CD14-positive monocyte (primary cell): ENCODE measurements around the gene MYOCOS. TPM values are rescaled to one million over a fixed set of nuclear protein-coding genes. Genes with fewer than 3 reads are reported as not detected.

Experiments used
- DNase-seq, 3 donors: peaks; one replicate each; pipeline ENCODE4 v3.0.0-alpha.2; 2011 to 2022
- H2AFZ ChIP-seq: 2 replicates; pipeline ENCODE4 v1.6.0; 2012; ENCODE audit warnings: mild to moderate bottlenecking, low read depth, low read length, inconsistent platforms; ENCODE audit not compliant: insufficient read depth, poor library complexity, severe bottlenecking
- H3K27ac ChIP-seq, 2 donors: 1 replicate in 1 of 2; 2 replicates in 1 of 2; pipeline ENCODE4 v1.5.1; 2012 to 2013; ENCODE audit warnings: low read length in 2 of 2, control low read depth in 1 of 2, inconsistent platforms in 1 of 2, low read depth in 1 of 2, mild to moderate bottlenecking in 1 of 2
- H3K27me3 ChIP-seq, 2 donors: one replicate each; pipeline versions ENCODE4 v1.6.0 to v1.6.1; 2011 to 2013; ENCODE audit warnings: low read length in 2 of 2; ENCODE audit not compliant: control insufficient read depth in 2 of 2, insufficient read depth in 2 of 2
- H3K36me3 ChIP-seq, 2 donors: replicated peaks in 1 of 2; 1 replicate in 1 of 2; 2 replicates in 1 of 2; pipeline versions ENCODE4 v1.5.1 to v1.6.1; 2012 to 2013; ENCODE audit warnings: low read length in 2 of 2, control low read depth in 1 of 2, inconsistent platforms in 1 of 2, mild to moderate bottlenecking in 1 of 2; ENCODE audit not compliant: insufficient read depth in 2 of 2, control insufficient read depth in 1 of 2
- H3K4me1 ChIP-seq, 2 donors: 1 replicate in 1 of 2; 2 replicates in 1 of 2; pipeline versions ENCODE4 v1.5.1 to v1.6.1; 2012 to 2013; ENCODE audit warnings: low read length in 2 of 2, control low read depth in 1 of 2, inconsistent platforms in 1 of 2, mild to moderate bottlenecking in 1 of 2, moderate library complexity in 1 of 2; ENCODE audit not compliant: insufficient read depth in 2 of 2, control insufficient read depth in 1 of 2
- H3K4me2 ChIP-seq: replicated peaks from 2 replicates; pipeline ENCODE3; 2012; ENCODE audit warnings: low read length, moderate library complexity, mild to moderate bottlenecking; ENCODE audit not compliant: poor library complexity, severe bottlenecking; ENCODE audit errors: extremely low read depth
- H3K4me3 ChIP-seq, 3 experiments: fragments of 200-600 bp in 1 of 3; sonication (generic) in 1 of 3; replicated peaks in 1 of 3; 1 replicate in 2 of 3; 2 replicates in 1 of 3; pipeline ENCODE4 v1.5.1; 2011 to 2013; ENCODE audit warnings: low read length in 3 of 3, mild to moderate bottlenecking in 3 of 3, control low read depth in 2 of 3, low read depth in 2 of 3, inconsistent platforms in 1 of 3, moderate library complexity in 1 of 3
- H3K79me2 ChIP-seq: 2 replicates; pipeline ENCODE4 v1.6.0; 2012; ENCODE audit warnings: mild to moderate bottlenecking, control low read depth, inconsistent platforms, low read length, moderate library complexity; ENCODE audit not compliant: insufficient read depth
- H3K9ac ChIP-seq: 2 replicates; pipeline ENCODE4 v1.6.0; 2017; ENCODE audit warnings: low read length, mild to moderate bottlenecking; ENCODE audit not compliant: insufficient read depth, poor library complexity, severe bottlenecking
- H3K9me3 ChIP-seq, 2 donors: replicated peaks in 1 of 2; 1 replicate in 1 of 2; 2 replicates in 1 of 2; pipeline versions ENCODE4 v1.5.1 to v1.6.1; 2012 to 2013; ENCODE audit warnings: low read length in 2 of 2, control low read depth in 1 of 2; ENCODE audit not compliant: control insufficient read depth in 1 of 2, insufficient read depth in 1 of 2
- H4K20me1 ChIP-seq: 2 replicates; pipeline ENCODE4 v1.6.0; 2012; ENCODE audit warnings: mild to moderate bottlenecking, low read length, control low read depth, moderate library complexity; ENCODE audit not compliant: insufficient read depth
- H3K27ac Mint-ChIP-seq, 7 donors: one replicate each; pipeline ENCODE4 v1.8.0; 2020; ENCODE audit warnings: mild to moderate bottlenecking in 7 of 7, mixed read lengths in 7 of 7, moderate library complexity in 6 of 7, inconsistent platforms in 2 of 7
- H3K27me3 Mint-ChIP-seq, 3 donors: one replicate each; pipeline ENCODE4 v1.8.0; 2021 to 2022; ENCODE audit warnings: low read depth in 3 of 3, mild to moderate bottlenecking in 3 of 3, mixed read lengths in 3 of 3, moderate library complexity in 3 of 3, inconsistent platforms in 1 of 3
- H3K36me3 Mint-ChIP-seq, 2 donors: one replicate each; pipeline ENCODE4 v1.8.0; 2020; ENCODE audit warnings: mixed read lengths in 2 of 2, inconsistent platforms in 1 of 2, mild to moderate bottlenecking in 1 of 2
- H3K4me1 Mint-ChIP-seq: one replicate; pipeline ENCODE4 v1.8.0; 2020; ENCODE audit warnings: mild to moderate bottlenecking, mixed read lengths
- H3K4me3 Mint-ChIP-seq, 2 donors: one replicate each; pipeline ENCODE4 v1.8.0; 2020; ENCODE audit warnings: mild to moderate bottlenecking in 2 of 2, mixed read lengths in 2 of 2, moderate library complexity in 1 of 2
- H3K9me3 Mint-ChIP-seq, 7 donors: one replicate each; pipeline ENCODE4 v1.8.0; 2020 to 2022; ENCODE audit warnings: mixed read lengths in 7 of 7, mild to moderate bottlenecking in 6 of 7, moderate library complexity in 6 of 7, inconsistent platforms in 2 of 7
- CTCF ChIP-seq: fragments of 200-600 bp; IDR thresholded peaks from one replicate; pipeline ENCODE4 v1.8.0; 2022; ENCODE audit warnings: antibody characterized with exemption, mild to moderate bottlenecking
- WGBS: methylation state at CpG from one replicate; pipeline ENCODE4 v1.1.5; 2013; ENCODE audit warnings: missing lambda C conversion rate; ENCODE audit not compliant: insufficient coverage; 5-methylcytosine and 5-hydroxymethylcytosine counted together
- intact Hi-C, 2 donors: fragments of 100-400 bp; cut with micrococcal nuclease; formaldehyde crosslinking; loops; one replicate each; pipeline versions ENCODE4 v1.15.0 to v1.15.1; 2023
- polyA plus RNA-seq, 3 donors: library from polyadenylated mRNA; depleted of rRNA in 1 of 3; unstranded in 2 of 3; stranded (reverse) in 1 of 3; fragments of 300-500 nt in 2 of 3; fragments of >200 nt in 1 of 3; fragmentation: Illumina TruSeq in 2 of 3; gene quantifications; 1 replicate in 2 of 3; 2 replicates in 1 of 3; pipeline ENCODE4 v1.2.3, GENCODE V29; 2012 to 2021

Gene MYOCOS
- polyA plus RNA-seq, 3 donors = not detected

GRCh38 chr1:171581226-171581625, 40.8 kb upstream of the MYOCOS start:
- Mint-ChIP-seq H3K4me1 (no peaks in the 10 kb centered on the region), H3K36me3 (peaks cover 80 to 85% of the 10 kb centered on the region in 2 donors), H3K4me3 (no peak overlapping the region), H3K27me3 (no peaks in the 10 kb centered on the region), H3K9me3 (no peaks in the 10 kb centered on the region), H3K27ac (no peak overlapping the region)
- TF ChIP-seq CTCF = no peak
- Histone ChIP-seq H3K9me3 (no peaks in the 10 kb centered on the region), H4K20me1 (peaks cover 7% of the 10 kb centered on the region), H3K4me3 (no peak overlapping the region), H3K79me2 (no peaks in the 10 kb centered on the region), H3K27ac (no peak overlapping the region), H3K27me3 (no peaks in the 10 kb centered on the region), H3K4me2 (no peak overlapping the region), H3K4me1 (no peaks in the 10 kb centered on the region), H3K36me3 (peaks cover 98 to 99% of the 10 kb centered on the region in 2 donors), H3K9ac (no peak overlapping the region), H2AFZ (no peak overlapping the region)
- intact Hi-C loops = loop anchor here in 1 of 2 donors (10.0 kb wide), 1 partner anchor 56 kb away; no protein-coding TSS in a partner anchor
- no peak for DNase-seq
- 100% methylated on average over 1 of the region's 3 CpGs for WGBS

DNA sequence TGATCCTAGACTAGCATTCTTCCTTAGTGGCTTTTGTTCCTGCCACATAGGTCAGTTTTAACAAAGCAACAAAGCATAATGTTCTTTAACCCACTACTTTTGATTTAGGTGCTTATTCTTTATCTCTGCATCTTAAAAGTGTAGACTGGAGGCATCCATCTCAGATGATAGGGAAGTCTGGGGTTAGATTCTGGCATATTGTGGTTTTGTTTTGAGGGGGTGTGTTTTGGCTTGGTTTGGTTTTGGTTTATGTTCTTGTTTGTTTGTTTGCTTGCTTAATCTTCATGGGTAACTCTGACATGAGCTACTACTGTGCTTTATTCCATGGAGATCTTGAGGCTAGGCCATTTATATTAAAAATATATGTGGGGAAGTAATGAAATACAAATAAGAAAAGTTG, 40.3 kb upstream of the MYOCOS start:
- intact Hi-C loops = loop anchor here in 1 of 2 donors (10.0 kb wide), 1 partner anchor 57 kb away; no protein-coding TSS in a partner anchor
- H3K27me3 Mint-ChIP-seq = no peaks in the 10 kb centered on the region
- H3K36me3 Mint-ChIP-seq = peaks cover 80 to 85% of the 10 kb centered on the region in 2 donors

More for the DNA sequence above, 40.3 kb upstream of the MYOCOS start:
- Histone ChIP-seq H3K27ac (no peak overlapping the region), H2AFZ (no peak overlapping the region), H3K36me3 (peaks cover 96 to 97% of the 10 kb centered on the region in 2 donors), H3K79me2 (no peaks in the 10 kb centered on the region), H3K9me3 (no peaks in the 10 kb centered on the region), H3K4me2 (no peak overlapping the region), H3K9ac (no peak overlapping the region), H3K4me3 (no peak overlapping the region), H3K4me1 (no peaks in the 10 kb centered on the region), H4K20me1 (peaks cover 6% of the 10 kb centered on the region), H3K27me3 (no peaks in the 10 kb centered on the region)
- no peaks in the 10 kb centered on the region for H3K9me3 Mint-ChIP-seq
- peak overlapping the region in 1 of 7 donors; percentile 77 for H3K27ac Mint-ChIP-seq
- H3K4me3 Mint-ChIP-seq = no peak overlapping the region
- TF ChIP-seq CTCF = no peak
- DNase-seq = no peak
- H3K4me1 Mint-ChIP-seq = no peaks in the 10 kb centered on the region
